OCI-LY3 (cell line): ENCODE data around the gene GAL3ST2.

Source experiments
- CTCF ChIP-seq: fragments of 200-600, 300-600 bp; sonication (generic); IDR thresholded peaks from 2 replicates; pipeline ENCODE4 v1.5.1; 2014; ENCODE audit warnings: antibody characterized with exemption, low read length, low read depth
- EZH2phosphoT487 ChIP-seq: fragments of 200-600 bp; shearing (Covaris generic); IDR thresholded peaks from 2 replicates; pipeline ENCODE4 v1.6.1; 2018; ENCODE audit warnings: antibody characterized with exemption, mixed run types, low read depth

- TF ChIP-seq CTCF (no peak), EZH2phosphoT487 (no peak)
Measured at GRCh38 chr2:241837197-241837965, 60.8 kb downstream of the GAL3ST2 start.
